Muscle layer of duodenum (tissue), 2 donors: ENCODE data around the gene ATP8B3.

ENCODE experiments used
- H3K27ac ChIP-seq: one replicate; pipeline ENCODE4 v1.7.0; 2013; ENCODE audit warnings: mild to moderate bottlenecking, low read length
- H3K27me3 ChIP-seq: one replicate; pipeline ENCODE4 v1.7.0; 2013; ENCODE audit warnings: low read depth, mild to moderate bottlenecking, control low read depth, low read length
- H3K36me3 ChIP-seq, 2 donors: one replicate each; pipeline ENCODE4 v1.7.0; 2013; ENCODE audit warnings: low read length in 2 of 2, control low read depth in 1 of 2, mild to moderate bottlenecking in 1 of 2; ENCODE audit not compliant: insufficient read depth in 2 of 2, control insufficient read depth in 1 of 2
- H3K4me1 ChIP-seq, 2 donors: one replicate each; pipeline ENCODE4 v1.7.0; 2013; ENCODE audit warnings: low read length in 2 of 2, mild to moderate bottlenecking in 2 of 2, control low read depth in 1 of 2, moderate library complexity in 1 of 2; ENCODE audit not compliant: insufficient read depth in 2 of 2, control insufficient read depth in 1 of 2
- H3K4me3 ChIP-seq, 2 donors: one replicate each; pipeline ENCODE4 v1.7.0; 2013; ENCODE audit warnings: low read length in 2 of 2, low read depth in 1 of 2, mild to moderate bottlenecking in 1 of 2
- H3K9me3 ChIP-seq, 2 donors: one replicate each; pipeline ENCODE4 v1.7.0; 2013; ENCODE audit warnings: low read length in 2 of 2, control low read depth in 1 of 2, mild to moderate bottlenecking in 1 of 2; ENCODE audit not compliant: control insufficient read depth in 1 of 2
- donor health status: healthy.

The ATP8B3 gene

GRCh38 chr19:1849132-1849474 lies 37.0 kb upstream of the ATP8B3 start:
- no peaks in the 10 kb centered on the region for H3K9me3 ChIP-seq
- peaks cover 3 to 14% of the 10 kb centered on the region in 2 donors for H3K36me3 ChIP-seq
- no peak overlapping the region for H3K27ac ChIP-seq
- no peak overlapping the region for H3K4me3 ChIP-seq
- H3K27me3 ChIP-seq, result no peaks in the 10 kb centered on the region
- H3K4me1 ChIP-seq, result peaks cover 16 to 64% of the 10 kb centered on the region in 2 donors

GRCh38 chr19:1848399-1849131 lies 36.5 kb upstream of the ATP8B3 start, which contains the start of gene REXO1:
Gene REXO1 (minus strand): TSS chr19:1848483. CDS start chr19:1848358, 125 bp downstream.
- Histone ChIP-seq H3K27me3 (no peaks in the 10 kb centered on the region), H3K36me3 (peaks cover 3 to 14% of the 10 kb centered on the region in 2 donors), H3K9me3 (no peaks in the 10 kb centered on the region), H3K4me1 (peaks cover 16 to 65% of the 10 kb centered on the region in 2 donors), H3K27ac (peak within 1 kb of the TSS; percentile 72), H3K4me3 (peak within 1 kb of the TSS; percentile 91 to 100)

- no peaks in the 10 kb centered on the region for H3K27me3 ChIP-seq
- H3K36me3 ChIP-seq, result peaks cover 3 to 14% of the 10 kb centered on the region in 2 donors
- peaks cover 16 to 66% of the 10 kb centered on the region in 2 donors for H3K4me1 ChIP-seq
- peak overlapping the region; percentile 58 for H3K27ac ChIP-seq
- peak overlapping the region; percentile 91 to 100 for H3K4me3 ChIP-seq
- H3K9me3 ChIP-seq, result no peaks in the 10 kb centered on the region
These were observed 35.8 kb upstream of the ATP8B3 start for GRCh38 chr19:1847684-1848398.

- Histone ChIP-seq H3K4me1 (peaks cover 16 to 63% of the 10 kb centered on the region in 2 donors), H3K36me3 (peaks cover 3 to 14% of the 10 kb centered on the region in 2 donors), H3K9me3 (no peaks in the 10 kb centered on the region), H3K27ac (peak overlapping the region; percentile 58), H3K4me3 (peak overlapping the region; percentile 91 to 100), H3K27me3 (no peaks in the 10 kb centered on the region)
These were observed 35.2 kb upstream of the ATP8B3 start for GRCh38 chr19:1847348-1847683.

- Histone ChIP-seq H3K36me3 (peaks cover 3 to 14% of the 10 kb centered on the region in 2 donors), H3K4me1 (peaks cover 16 to 56% of the 10 kb centered on the region in 2 donors), H3K4me3 (peak overlapping the region; percentile 91 to 100), H3K9me3 (no peaks in the 10 kb centered on the region), H3K27ac (peak overlapping the region; percentile 58), H3K27me3 (no peaks in the 10 kb centered on the region)
These were observed 34.6 kb upstream of the ATP8B3 start for GRCh38 chr19:1846517-1847204.

- no peak overlapping the region for H3K4me3 ChIP-seq
- no peaks in the 10 kb centered on the region for H3K27me3 ChIP-seq
- H3K36me3 ChIP-seq, result peaks cover 3 to 14% of the 10 kb centered on the region in 2 donors
- peaks cover 16 to 62% of the 10 kb centered on the region in 2 donors for H3K4me1 ChIP-seq
- no peaks in the 10 kb centered on the region for H3K9me3 ChIP-seq
- no peak overlapping the region for H3K27ac ChIP-seq
These were observed 33.6 kb upstream of the ATP8B3 start for GRCh38 chr19:1845642-1846041.

- Histone ChIP-seq H3K4me3 (no peak overlapping the region), H3K4me1 (peaks cover 16 to 67% of the 10 kb centered on the region in 2 donors), H3K9me3 (no peaks in the 10 kb centered on the region), H3K27me3 (no peaks in the 10 kb centered on the region), H3K27ac (no peak overlapping the region), H3K36me3 (peaks cover 3 to 14% of the 10 kb centered on the region in 2 donors)
These were observed 33.0 kb upstream of the ATP8B3 start for GRCh38 chr19:1845125-1845515.

- Histone ChIP-seq H3K27ac (no peak overlapping the region), H3K27me3 (no peaks in the 10 kb centered on the region), H3K4me1 (peaks cover 16 to 72% of the 10 kb centered on the region in 2 donors), H3K9me3 (no peaks in the 10 kb centered on the region), H3K36me3 (peaks cover 3 to 14% of the 10 kb centered on the region in 2 donors), H3K4me3 (no peak overlapping the region)
These were observed 32.5 kb upstream of the ATP8B3 start for GRCh38 chr19:1844513-1845124.

GRCh38 chr19:1843646-1844394 lies 31.7 kb upstream of the ATP8B3 start:
- H3K36me3 ChIP-seq, result peaks cover 3 to 14% of the 10 kb centered on the region in 2 donors
- H3K4me1 ChIP-seq, result peaks cover 16 to 75% of the 10 kb centered on the region in 2 donors
- H3K27me3 ChIP-seq, result no peaks in the 10 kb centered on the region
- no peak overlapping the region for H3K4me3 ChIP-seq
- no peak overlapping the region for H3K27ac ChIP-seq
- no peaks in the 10 kb centered on the region for H3K9me3 ChIP-seq

GRCh38 chr19:1843116-1843515 lies 31.0 kb upstream of the ATP8B3 start:
- H3K4me1 ChIP-seq, result peaks cover 16 to 75% of the 10 kb centered on the region in 2 donors
- no peak overlapping the region for H3K4me3 ChIP-seq
- no peak overlapping the region for H3K27ac ChIP-seq
- H3K27me3 ChIP-seq, result no peaks in the 10 kb centered on the region
- peaks cover 3 to 11% of the 10 kb centered on the region in 2 donors for H3K36me3 ChIP-seq
- H3K9me3 ChIP-seq, result no peaks in the 10 kb centered on the region
